ENCODE data around the gene GLT6D1. TPM values are rescaled to one million over a fixed set of nuclear protein-coding genes. Genes with fewer than 3 reads are reported as not detected.

The GLT6D1 gene
- total RNA-seq, 4 donors from 2014 or later: not detected

GRCh38 chr9:135617538-135617900, 21.8 kb downstream of the GLT6D1 start:
- Histone ChIP-seq H3K4me3 (no peak overlapping the region), H3K27ac (no peak overlapping the region), H3K9me3 (no peaks in the 10 kb centered on the region), H3K36me3 (no peaks in the 10 kb centered on the region), H3K27me3 (peaks cover 56% of the 10 kb centered on the region), H3K4me1 (no peaks in the 10 kb centered on the region)
- TF ChIP-seq CTCF (IDR thresholded peaks at IDR 0.05) (no peak), POLR2A (IDR thresholded peaks at IDR 0.05) (no peak), POLR2AphosphoS5 (IDR thresholded peaks at IDR 0.05) (no peak), EP300 (IDR thresholded peaks at IDR 0.05) (no peak)
- peak in 1 of 2 donors; percentile 55 for DNase-seq (ENCODE audit: low spot score in 2 of 2)
- 84% methylated on average over 13 of the region's 13 CpGs for WGBS

- H3K36me3 ChIP-seq: no peaks in the 10 kb centered on the region
Observed at GRCh38 chr9:135616619-135617537, 22.5 kb downstream of the GLT6D1 start.

GRCh38 chr9:135615666-135616618, 23.4 kb downstream of the GLT6D1 start:
- no peak overlapping the region for H3K4me3 ChIP-seq
- no peak overlapping the region for H3K27ac ChIP-seq
- H3K4me1 ChIP-seq: no peaks in the 10 kb centered on the region
- DNase-seq (ENCODE audit: low spot score in 2 of 2): peak in 1 of 2 donors; percentile 49
- no peak for TF ChIP-seq EP300 (IDR thresholded peaks at IDR 0.05)
- H3K36me3 ChIP-seq: no peaks in the 10 kb centered on the region
- no peaks in the 10 kb centered on the region for H3K9me3 ChIP-seq
- WGBS: 52% methylated on average over 24 of the region's 31 CpGs
- peaks cover 66% of the 10 kb centered on the region for H3K27me3 ChIP-seq

More at GRCh38 chr9:135616619-135617537, 22.5 kb downstream of the GLT6D1 start:
- Histone ChIP-seq H3K4me1 (no peaks in the 10 kb centered on the region), H3K4me3 (no peak overlapping the region), H3K27me3 (peaks cover 60% of the 10 kb centered on the region), H3K9me3 (no peaks in the 10 kb centered on the region), H3K27ac (no peak overlapping the region)
- WGBS: 77% methylated on average over 28 of the region's 34 CpGs
- DNase-seq (ENCODE audit: low spot score in 2 of 2): no peak
- no peak for TF ChIP-seq CTCF (IDR thresholded peaks at IDR 0.05)
- no peak for TF ChIP-seq POLR2AphosphoS5 (IDR thresholded peaks at IDR 0.05)
- no peak for TF ChIP-seq POLR2A (IDR thresholded peaks at IDR 0.05)
- TF ChIP-seq EP300 (IDR thresholded peaks at IDR 0.05): no peak

- H3K4me1 ChIP-seq: no peaks in the 10 kb centered on the region
- H3K4me3 ChIP-seq: no peak overlapping the region
- DNase-seq (ENCODE audit: low spot score in 2 of 2): peak in 1 of 2 donors; percentile 57
- no peak overlapping the region for H3K27ac ChIP-seq
- no peaks in the 10 kb centered on the region for H3K36me3 ChIP-seq
- peaks cover 73% of the 10 kb centered on the region for H3K27me3 ChIP-seq
- no peaks in the 10 kb centered on the region for H3K9me3 ChIP-seq
- 72% methylated on average over 15 of the region's 29 CpGs for WGBS
- TF ChIP-seq POLR2A (IDR thresholded peaks at IDR 0.05): no peak
- no peak for TF ChIP-seq POLR2AphosphoS5 (IDR thresholded peaks at IDR 0.05)
- TF ChIP-seq CTCF (IDR thresholded peaks at IDR 0.05): no peak
Observed at GRCh38 chr9:135614821-135615665, 24.3 kb downstream of the GLT6D1 start.

Data from suprapubic skin (tissue), 4 donors.